ENCODE data around the gene GSG1L. TPM values are rescaled to one million over a fixed set of nuclear protein-coding genes. Genes with fewer than 3 reads are reported as not detected.

The GSG1L gene
- total RNA-seq, 3 donors from 2014 or later = not detected

- no peak for DNase-seq (ENCODE audit: low spot score in 2 of 2)
- no peaks in the 10 kb centered on the region for H3K27me3 ChIP-seq
- H3K36me3 ChIP-seq = no peaks in the 10 kb centered on the region
- no peak for TF ChIP-seq POLR2AphosphoS5 (IDR thresholded peaks at IDR 0.05)
- no peak for TF ChIP-seq POLR2A (IDR thresholded peaks at IDR 0.05)
- TF ChIP-seq, protein P1, sequence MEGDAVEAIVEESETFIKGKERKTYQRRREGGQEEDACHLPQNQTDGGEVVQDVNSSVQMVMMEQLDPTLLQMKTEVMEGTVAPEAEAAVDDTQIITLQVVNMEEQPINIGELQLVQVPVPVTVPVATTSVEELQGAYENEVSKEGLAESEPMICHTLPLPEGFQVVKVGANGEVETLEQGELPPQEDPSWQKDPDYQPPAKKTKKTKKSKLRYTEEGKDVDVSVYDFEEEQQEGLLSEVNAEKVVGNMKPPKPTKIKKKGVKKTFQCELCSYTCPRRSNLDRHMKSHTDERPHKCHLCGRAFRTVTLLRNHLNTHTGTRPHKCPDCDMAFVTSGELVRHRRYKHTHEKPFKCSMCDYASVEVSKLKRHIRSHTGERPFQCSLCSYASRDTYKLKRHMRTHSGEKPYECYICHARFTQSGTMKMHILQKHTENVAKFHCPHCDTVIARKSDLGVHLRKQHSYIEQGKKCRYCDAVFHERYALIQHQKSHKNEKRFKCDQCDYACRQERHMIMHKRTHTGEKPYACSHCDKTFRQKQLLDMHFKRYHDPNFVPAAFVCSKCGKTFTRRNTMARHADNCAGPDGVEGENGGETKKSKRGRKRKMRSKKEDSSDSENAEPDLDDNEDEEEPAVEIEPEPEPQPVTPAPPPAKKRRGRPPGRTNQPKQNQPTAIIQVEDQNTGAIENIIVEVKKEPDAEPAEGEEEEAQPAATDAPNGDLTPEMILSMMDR (IDR thresholded peaks at IDR 0.05) = no peak
- no peak overlapping the region for H3K4me3 ChIP-seq
- intact Hi-C loops (cut with DNase I; ENCODE audit: low total_unique reads) = no loop called here
- peaks cover 0 to 8% of the 10 kb centered on the region in 2 donors for H3K9me3 ChIP-seq
- no peaks in the 10 kb centered on the region for H3K4me1 ChIP-seq
- H3K27ac ChIP-seq = no peak overlapping the region
Measured at GRCh38 chr16:27761816-27762215, 301.7 kb downstream of the GSG1L start.

DNA sequence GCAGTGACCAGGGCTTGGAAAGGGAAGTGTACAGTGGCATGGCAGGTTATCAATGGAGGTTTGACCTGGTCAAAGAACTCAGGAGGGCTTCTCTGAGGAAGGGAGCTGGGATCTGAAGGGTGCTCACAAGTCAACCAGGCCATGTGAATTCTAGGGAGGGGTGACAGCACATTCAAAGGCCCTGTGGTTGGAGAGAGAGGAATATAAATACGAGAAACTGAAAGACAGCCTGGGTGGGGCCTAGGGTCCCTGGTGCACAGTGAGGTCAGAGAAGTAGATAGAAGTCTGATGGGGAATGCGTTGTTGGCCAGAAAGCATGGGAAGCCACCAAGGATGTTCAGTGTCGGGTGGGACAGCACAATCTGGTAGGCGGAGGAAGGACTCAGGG lies 302.7 kb downstream of the GSG1L start:
- no peaks in the 10 kb centered on the region for H3K4me1 ChIP-seq
- no peak for DNase-seq (ENCODE audit: low spot score in 2 of 2)
- H3K36me3 ChIP-seq = no peaks in the 10 kb centered on the region

GRCh38 chr16:27759967-27760788 lies 303.3 kb downstream of the GSG1L start:
- Histone ChIP-seq H3K9me3 (peaks cover 0 to 8% of the 10 kb centered on the region in 2 donors), H3K27me3 (no peaks in the 10 kb centered on the region), H3K36me3 (no peaks in the 10 kb centered on the region), H3K27ac (no peak overlapping the region), H3K4me3 (no peak overlapping the region), H3K4me1 (no peaks in the 10 kb centered on the region)
- TF ChIP-seq, protein P1 (IDR thresholded peaks at IDR 0.05) = no peak
- no peak for TF ChIP-seq POLR2A (IDR thresholded peaks at IDR 0.05)
- TF ChIP-seq POLR2AphosphoS5 (IDR thresholded peaks at IDR 0.05) = no peak
- DNase-seq (ENCODE audit: low spot score in 2 of 2) = no peak
- intact Hi-C loops (cut with DNase I; ENCODE audit: low total_unique reads) = no loop called here

More for the DNA sequence above, 302.7 kb downstream of the GSG1L start:
- Histone ChIP-seq H3K9me3 (peaks cover 0 to 8% of the 10 kb centered on the region in 2 donors), H3K27ac (no peak overlapping the region), H3K27me3 (no peaks in the 10 kb centered on the region), H3K4me3 (no peak overlapping the region)
- intact Hi-C loops (cut with DNase I; ENCODE audit: low total_unique reads) = no loop called here
- TF ChIP-seq POLR2AphosphoS5 (IDR thresholded peaks at IDR 0.05) (no peak), POLR2A (IDR thresholded peaks at IDR 0.05) (no peak)
- TF ChIP-seq, protein P1 (IDR thresholded peaks at IDR 0.05) = no peak

- no peak overlapping the region for H3K27ac ChIP-seq
- no peaks in the 10 kb centered on the region for H3K36me3 ChIP-seq
- TF ChIP-seq POLR2A (IDR thresholded peaks at IDR 0.05) (no peak), POLR2AphosphoS5 (IDR thresholded peaks at IDR 0.05) (no peak)
- TF ChIP-seq, protein P1 (IDR thresholded peaks at IDR 0.05) = no peak
- H3K9me3 ChIP-seq = peaks cover 0 to 7% of the 10 kb centered on the region in 2 donors
- H3K4me1 ChIP-seq = no peaks in the 10 kb centered on the region
- intact Hi-C loops (cut with DNase I; ENCODE audit: low total_unique reads) = no loop called here
- no peak overlapping the region for H3K4me3 ChIP-seq
- H3K27me3 ChIP-seq = no peaks in the 10 kb centered on the region
- no peak for DNase-seq (ENCODE audit: low spot score in 2 of 2)
Measured at GRCh38 chr16:27759301-27759871, 304.1 kb downstream of the GSG1L start.

- Histone ChIP-seq H3K27me3 (no peaks in the 10 kb centered on the region), H3K9me3 (no peaks in the 10 kb centered on the region), H3K27ac (no peak overlapping the region), H3K4me3 (no peak overlapping the region), H3K36me3 (no peaks in the 10 kb centered on the region), H3K4me1 (no peaks in the 10 kb centered on the region)
- TF ChIP-seq POLR2A (IDR thresholded peaks at IDR 0.05) (no peak), POLR2AphosphoS5 (IDR thresholded peaks at IDR 0.05) (no peak)
- TF ChIP-seq, protein P1 (IDR thresholded peaks at IDR 0.05) = no peak
- no peak for DNase-seq (ENCODE audit: low spot score in 2 of 2)
- intact Hi-C loops (cut with DNase I; ENCODE audit: low total_unique reads) = no loop called here
Measured at GRCh38 chr16:27758544-27758943, 305.0 kb downstream of the GSG1L start.
